Measurements from ENCODE around the gene TFDP2. TPM values are rescaled to one million over a fixed set of nuclear protein-coding genes. Genes with fewer than 3 reads are reported as not detected.

The TFDP2 gene
- total and polyA plus RNA-seq, 2 experiments from 2014 or later, result 26.8 to 55.4 TPM

- no peak overlapping the region for H2AFZ ChIP-seq
- no peaks in the 10 kb centered on the region for H3K9me2 ChIP-seq (ENCODE audit: insufficient read depth)
- H3K9ac ChIP-seq, result no peak overlapping the region
- no peaks in the 10 kb centered on the region for H3F3A ChIP-seq (ENCODE audit: insufficient read depth)
- no peaks in the 10 kb centered on the region for H4K20me1 ChIP-seq (ENCODE audit: insufficient read depth)
- H3K36me3 ChIP-seq (ENCODE audit: low read depth), result peaks cover 4% of the 10 kb centered on the region
- WGBS, 2 experiments (ENCODE audit: low coverage in 1 of 2, low lambda C conversion rate in 2 of 2, missing lambda C conversion rate in 2 of 2), result 99 to 100% methylated on average over 2 of the region's 2 CpGs
- TF ChIP-seq EZH2phosphoT487 (IDR thresholded peaks at IDR 0.05; ENCODE audit: insufficient read depth, low read depth) (no peak), EZH2 (IDR thresholded peaks at IDR 0.05; ENCODE audit: insufficient read depth, poor library complexity, severe bottlenecking) (no peak)
- DNase-seq, result no peak
- H3K27ac ChIP-seq, result no peak overlapping the region
- in situ Hi-C loops (cut with MboI), result no loop called here
- no peaks in the 10 kb centered on the region for H3K79me2 ChIP-seq (ENCODE audit: insufficient read depth)
- no peaks in the 10 kb centered on the region for H3K9me3 ChIP-seq (ENCODE audit: low read depth)
- no peaks in the 10 kb centered on the region for H3K27me3 ChIP-seq (replicated peaks; ENCODE audit: insufficient read depth)
- H3K4me2 ChIP-seq (ENCODE audit: unreplicated experiment), result no peak overlapping the region
- no peak overlapping the region for H3K4me3 ChIP-seq
- H3K4me1 ChIP-seq (ENCODE audit: insufficient read depth), result peaks cover under 1% of the 10 kb centered on the region; the same call in 1 of the 2 replicates
Observed at GRCh38 chr3:141921316-141921715, 228.0 kb downstream of the TFDP2 start.

GRCh38 chr3:141920701-141921100, 228.6 kb downstream of the TFDP2 start:
- Histone ChIP-seq H3K9me3 (ENCODE audit: low read depth) (no peaks in the 10 kb centered on the region), H3K4me3 (no peak overlapping the region), H2AFZ (no peak overlapping the region), H3K27me3 (replicated peaks; ENCODE audit: insufficient read depth) (no peaks in the 10 kb centered on the region), H3K9me2 (ENCODE audit: insufficient read depth) (no peaks in the 10 kb centered on the region), H3K4me1 (ENCODE audit: insufficient read depth) (peaks cover 7% of the 10 kb centered on the region; the same call in 1 of the 2 replicates), H3K27ac (no peak overlapping the region), H3K4me2 (ENCODE audit: unreplicated experiment) (no peak overlapping the region), H3K79me2 (ENCODE audit: insufficient read depth) (no peaks in the 10 kb centered on the region), H3F3A (ENCODE audit: insufficient read depth) (no peaks in the 10 kb centered on the region), H3K36me3 (ENCODE audit: low read depth) (no peaks in the 10 kb centered on the region), H4K20me1 (ENCODE audit: insufficient read depth) (no peaks in the 10 kb centered on the region), H3K9ac (no peak overlapping the region)
- in situ Hi-C loops (cut with MboI), result no loop called here
- peak; percentile 7 for DNase-seq
- 52 to 54% methylated on average over 4 of the region's 4 CpGs for WGBS, 2 experiments (ENCODE audit: low coverage in 1 of 2, low lambda C conversion rate in 2 of 2, missing lambda C conversion rate in 2 of 2)
- no peak for TF ChIP-seq EZH2phosphoT487 (IDR thresholded peaks at IDR 0.05; ENCODE audit: insufficient read depth, low read depth)
- no peak for TF ChIP-seq EZH2 (IDR thresholded peaks at IDR 0.05; ENCODE audit: insufficient read depth, poor library complexity, severe bottlenecking)

DNA sequence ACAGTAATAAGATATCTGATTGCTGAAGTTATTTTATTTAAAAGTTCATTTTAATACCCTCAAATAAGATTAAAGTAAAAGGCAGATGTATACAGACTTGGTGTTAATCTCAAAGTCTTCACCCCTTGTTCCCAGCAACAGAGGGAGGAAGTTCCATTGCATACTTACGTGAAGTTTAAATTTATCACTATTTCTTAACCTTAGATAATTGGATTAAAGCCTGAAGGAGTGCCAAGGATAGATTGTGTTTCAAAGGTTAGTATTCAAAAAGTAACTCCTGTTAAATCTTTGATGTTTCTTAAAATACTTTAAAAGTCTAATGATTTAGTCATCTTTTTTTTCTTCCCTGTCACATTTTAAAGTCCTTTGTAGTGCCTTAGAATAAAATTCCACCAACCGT, 233.6 kb downstream of the TFDP2 start:
- H4K20me1 ChIP-seq (ENCODE audit: insufficient read depth), result no peaks in the 10 kb centered on the region
- no peak overlapping the region for H2AFZ ChIP-seq
- H3K27ac ChIP-seq, result no peak overlapping the region
- H3K4me3 ChIP-seq, result no peak overlapping the region
- H3F3A ChIP-seq (ENCODE audit: insufficient read depth), result 0 out of 2 replicates have a peak, but pooled peaks cover 6% of the 10 kb centered on the region
- H3K36me3 ChIP-seq (ENCODE audit: low read depth), result no peaks in the 10 kb centered on the region; the same call in 1 of the 2 replicates
- H3K4me1 ChIP-seq (ENCODE audit: insufficient read depth), result peaks cover 8% of the 10 kb centered on the region; the same call in 1 of the 2 replicates
- no peaks in the 10 kb centered on the region for H3K9me2 ChIP-seq (ENCODE audit: insufficient read depth)
- DNase-seq, result no peak
- H3K9me3 ChIP-seq (ENCODE audit: low read depth), result no peaks in the 10 kb centered on the region
- H3K27me3 ChIP-seq (replicated peaks; ENCODE audit: insufficient read depth), result no peaks in the 10 kb centered on the region
- H3K9ac ChIP-seq, result no peak overlapping the region
- TF ChIP-seq EZH2 (IDR thresholded peaks at IDR 0.05; ENCODE audit: insufficient read depth, poor library complexity, severe bottlenecking) (no peak), EZH2phosphoT487 (IDR thresholded peaks at IDR 0.05; ENCODE audit: insufficient read depth, low read depth) (no peak)
- in situ Hi-C loops (cut with MboI), result no loop called here
- no peak overlapping the region for H3K4me2 ChIP-seq (ENCODE audit: unreplicated experiment)
- 0 out of 2 replicates have a peak, but pooled peaks cover 3% of the 10 kb centered on the region for H3K79me2 ChIP-seq (ENCODE audit: insufficient read depth)
- 73 to 82% methylated on average over 2 of the region's 2 CpGs for WGBS, 2 experiments (ENCODE audit: low coverage in 1 of 2, low lambda C conversion rate in 2 of 2, missing lambda C conversion rate in 2 of 2)

GRCh38 chr3:141915016-141915415, 234.3 kb downstream of the TFDP2 start:
- no peak overlapping the region for H3K4me3 ChIP-seq
- no peak overlapping the region for H3K9ac ChIP-seq
- no peak overlapping the region for H3K4me2 ChIP-seq (ENCODE audit: unreplicated experiment)
- no peaks in the 10 kb centered on the region for H3K27me3 ChIP-seq (replicated peaks; ENCODE audit: insufficient read depth)
- no peak overlapping the region for H2AFZ ChIP-seq
- DNase-seq, result peak; percentile 42
- H3K79me2 ChIP-seq (ENCODE audit: insufficient read depth), result 0 out of 2 replicates have a peak, but pooled peaks cover 3% of the 10 kb centered on the region
- no peaks in the 10 kb centered on the region for H4K20me1 ChIP-seq (ENCODE audit: insufficient read depth)
- H3K36me3 ChIP-seq (ENCODE audit: low read depth), result no peaks in the 10 kb centered on the region; the same call in 1 of the 2 replicates
- peaks cover 8% of the 10 kb centered on the region; the same call in 1 of the 2 replicates for H3K4me1 ChIP-seq (ENCODE audit: insufficient read depth)
- TF ChIP-seq EZH2 (IDR thresholded peaks at IDR 0.05; ENCODE audit: insufficient read depth, poor library complexity, severe bottlenecking) (no peak), EZH2phosphoT487 (IDR thresholded peaks at IDR 0.05; ENCODE audit: insufficient read depth, low read depth) (no peak)
- H3K27ac ChIP-seq, result no peak overlapping the region
- 0 out of 2 replicates have a peak, but pooled peaks cover 6% of the 10 kb centered on the region for H3F3A ChIP-seq (ENCODE audit: insufficient read depth)
- H3K9me2 ChIP-seq (ENCODE audit: insufficient read depth), result no peaks in the 10 kb centered on the region
- H3K9me3 ChIP-seq (ENCODE audit: low read depth), result no peaks in the 10 kb centered on the region
- 93 to 98% methylated on average over 5 of the region's 5 CpGs for WGBS, 2 experiments (ENCODE audit: low coverage in 1 of 2, low lambda C conversion rate in 2 of 2, missing lambda C conversion rate in 2 of 2)
- in situ Hi-C loops (cut with MboI), result no loop called here

All from GM23248 (cell line).